HG03342 (cell line): ENCODE results near the gene NUDT4B.
"Not testable (repeated sequence)": the region's sequence is repeated elsewhere in the genome, so short reads cannot be mapped to it uniquely, and the experiment has no call there.

Experiments
- ATAC-seq: cut with Tn5 transposase; IDR thresholded peaks from one replicate; pipeline ENCODE4 v1.9.1; 2021; ENCODE audit warnings: mild to moderate bottlenecking, moderate library complexity; ENCODE audit not compliant: unreplicated experiment

Gene NUDT4B

DNA sequence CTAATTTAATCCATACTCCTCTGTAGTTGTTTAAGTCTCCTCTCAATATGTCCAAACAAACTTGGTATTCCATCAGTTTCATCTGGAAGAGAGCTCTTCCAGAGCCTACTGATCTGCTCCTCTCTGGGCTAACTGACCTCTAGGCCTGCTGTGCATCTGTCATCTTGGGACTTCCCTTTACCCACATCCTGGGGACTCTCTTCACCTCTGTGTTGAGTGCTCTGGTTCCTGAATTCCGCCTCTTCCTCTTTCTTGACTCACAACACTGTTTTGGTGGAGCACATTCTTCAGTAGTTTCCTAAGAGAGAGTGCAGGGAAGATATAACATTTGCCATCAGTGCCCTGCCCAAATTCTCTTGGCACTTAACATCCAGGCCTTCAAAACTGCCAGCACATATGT is 13.0 kb upstream of the NUDT4B start:
- ATAC-seq = not testable (repeated sequence)

DNA sequence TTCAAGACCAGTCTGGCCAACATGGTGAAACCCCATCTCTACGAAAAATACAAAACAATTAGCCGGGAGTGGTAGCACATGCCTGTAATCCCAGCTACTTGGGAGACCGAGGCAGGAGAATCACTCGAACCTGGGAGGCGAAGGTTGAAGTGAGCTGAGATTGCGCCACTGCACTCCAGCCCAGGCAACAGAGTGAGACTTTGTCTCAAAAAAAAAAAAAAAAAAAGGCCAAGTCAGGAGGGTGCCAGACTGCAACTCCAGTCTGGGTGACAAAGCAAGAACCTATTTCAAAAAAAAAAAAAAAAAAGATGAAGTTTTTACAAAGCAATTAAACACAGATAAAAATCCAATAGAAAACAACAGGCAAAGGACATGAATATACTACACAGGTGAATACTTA is 9.9 kb upstream of the NUDT4B start:
- ATAC-seq = not testable (repeated sequence)

DNA sequence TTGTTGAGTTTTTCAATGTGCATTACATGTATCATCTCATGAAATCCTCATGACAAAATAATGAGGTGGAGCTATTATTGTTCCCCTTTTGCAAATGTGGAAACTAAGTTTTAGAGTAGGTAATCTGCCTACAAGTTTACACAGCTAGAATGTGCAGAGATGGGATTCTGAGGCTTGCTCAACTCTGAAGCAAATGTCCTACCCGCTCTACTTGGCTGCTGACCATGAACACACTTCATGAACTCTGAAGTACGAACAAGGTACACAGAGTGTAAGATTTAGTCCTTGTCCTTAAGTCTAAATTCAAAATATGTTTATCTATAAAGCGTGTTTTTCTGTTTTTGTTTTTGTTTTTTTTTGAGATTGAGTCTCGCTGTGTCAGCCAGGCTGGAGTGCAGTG is 5.4 kb upstream of the NUDT4B start:
- not testable (repeated sequence) for ATAC-seq

DNA sequence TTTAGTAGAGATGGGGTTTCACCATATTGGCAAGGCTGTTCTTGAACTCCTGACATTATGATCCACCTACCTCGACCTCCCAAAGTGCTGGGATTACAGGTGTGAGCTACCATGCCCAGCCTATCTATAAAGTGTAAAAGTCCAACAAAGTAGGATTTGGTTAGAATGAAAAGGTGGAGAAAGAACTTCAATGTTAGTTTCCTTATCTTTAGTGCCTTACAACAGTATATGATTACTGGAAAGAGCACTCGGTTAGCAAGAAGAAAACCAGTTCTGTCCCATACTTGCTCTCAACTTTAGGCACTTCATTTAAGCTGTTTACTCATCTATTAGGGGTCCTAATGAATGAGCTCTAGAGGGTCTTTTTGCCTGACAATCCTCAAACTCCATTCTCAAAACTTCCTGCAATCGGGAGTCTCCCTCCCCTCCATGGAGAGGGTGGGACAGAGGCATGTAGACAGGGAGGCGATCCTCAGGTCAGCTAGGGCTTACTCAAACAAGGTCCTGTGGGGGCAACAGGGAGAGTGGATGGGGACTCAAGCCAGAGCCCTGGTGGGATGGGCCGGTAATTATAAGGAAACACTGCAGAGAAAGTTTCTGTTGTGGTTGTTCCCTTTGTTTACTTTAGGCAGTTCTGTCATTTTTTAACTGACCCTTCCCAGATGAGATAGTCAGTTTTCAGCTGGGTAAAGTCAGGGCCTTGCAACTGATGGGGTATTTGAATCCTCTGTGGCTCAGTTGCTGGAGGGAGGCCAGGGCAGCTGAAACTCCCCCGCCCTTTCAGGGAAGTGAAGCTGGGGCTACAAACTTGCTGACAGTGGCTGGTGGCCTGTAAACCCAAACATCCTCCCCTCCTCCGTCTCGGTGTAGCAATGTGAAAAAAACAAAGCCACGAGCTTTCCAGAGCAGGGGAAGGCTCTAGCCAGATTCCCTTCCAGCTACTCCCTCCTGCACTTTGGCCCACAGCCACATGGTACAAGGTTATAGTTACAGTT is 4.6 kb upstream of the NUDT4B start:
- not testable (repeated sequence) for ATAC-seq

DNA sequence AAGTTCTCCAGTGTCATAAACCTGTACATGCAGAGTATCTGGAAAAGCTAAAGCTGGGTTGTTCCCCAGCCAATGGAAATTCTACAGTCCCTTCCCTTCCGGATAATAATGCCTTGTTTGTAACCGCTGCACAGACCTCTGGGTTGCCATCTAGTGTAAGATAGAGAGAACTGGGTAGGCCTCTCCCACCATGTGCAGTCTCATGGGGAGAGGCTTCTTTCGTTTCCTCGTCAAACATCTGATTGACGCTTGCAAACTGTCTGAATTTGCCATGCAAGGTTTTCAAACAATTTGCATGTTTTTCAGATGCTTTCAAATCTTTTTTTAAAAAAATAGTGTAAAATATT is 734 bp downstream of the NUDT4B start:
- peak; percentile 91 for ATAC-seq

DNA sequence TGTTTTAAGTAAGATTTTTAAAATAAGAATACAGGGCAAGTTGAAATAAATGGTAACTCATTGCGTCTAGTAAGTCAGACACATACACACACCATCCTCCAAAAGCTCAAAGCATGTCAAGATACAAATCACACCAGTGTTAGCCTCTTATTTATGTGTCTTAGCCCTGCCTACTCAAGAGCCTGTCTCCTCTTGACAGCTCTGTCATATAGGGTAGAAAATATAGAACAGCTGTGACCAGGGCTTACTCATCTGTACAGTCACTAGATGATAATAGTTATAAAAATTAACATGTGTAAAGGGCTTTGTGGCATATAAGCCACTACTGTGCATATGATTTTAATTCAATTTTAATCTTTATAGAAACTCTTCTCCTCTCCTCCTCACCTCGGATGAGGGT is 7.7 kb downstream of the NUDT4B start:
- not testable (repeated sequence) for ATAC-seq

DNA sequence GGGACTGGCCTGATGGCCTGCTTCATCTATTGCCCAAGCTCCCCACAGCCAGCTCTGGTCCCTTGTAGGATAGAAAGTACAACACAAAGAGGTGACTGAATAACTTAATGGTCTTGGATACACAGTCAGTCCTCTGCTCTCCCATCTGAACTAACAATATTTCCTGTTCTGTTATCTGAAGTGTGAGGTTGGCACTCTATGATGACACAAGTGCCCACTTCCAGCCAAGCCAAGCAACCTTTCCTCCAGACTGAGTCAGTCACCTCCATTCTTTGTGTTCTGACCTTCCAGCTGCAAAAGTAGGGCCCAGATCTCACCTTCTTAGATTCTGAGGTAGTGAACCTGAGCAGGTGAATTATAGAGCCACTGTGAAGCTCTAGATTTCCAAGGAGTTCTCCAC is 8.9 kb downstream of the NUDT4B start:
- ATAC-seq = not testable (repeated sequence)

DNA sequence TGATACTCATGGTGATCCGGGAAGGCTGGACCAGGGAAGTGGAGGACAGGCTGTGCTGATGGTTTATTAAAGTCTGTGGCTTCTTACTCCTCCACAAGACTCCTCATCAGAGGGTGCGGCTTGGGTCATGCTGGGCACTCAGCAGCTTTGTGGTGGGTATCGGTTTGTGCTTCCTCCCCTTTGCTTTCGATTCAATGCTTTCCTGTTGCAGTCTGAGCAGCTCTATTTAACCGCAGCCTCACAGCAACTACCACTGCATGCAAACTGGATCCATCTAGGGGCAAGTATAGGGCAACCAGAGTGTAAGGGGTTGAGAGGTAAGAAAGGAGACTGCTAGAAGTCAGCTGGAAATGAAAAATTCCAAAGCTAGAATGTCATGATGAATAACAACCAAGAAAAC is 9.8 kb downstream of the NUDT4B start:
- peak; percentile 93 for ATAC-seq

DNA sequence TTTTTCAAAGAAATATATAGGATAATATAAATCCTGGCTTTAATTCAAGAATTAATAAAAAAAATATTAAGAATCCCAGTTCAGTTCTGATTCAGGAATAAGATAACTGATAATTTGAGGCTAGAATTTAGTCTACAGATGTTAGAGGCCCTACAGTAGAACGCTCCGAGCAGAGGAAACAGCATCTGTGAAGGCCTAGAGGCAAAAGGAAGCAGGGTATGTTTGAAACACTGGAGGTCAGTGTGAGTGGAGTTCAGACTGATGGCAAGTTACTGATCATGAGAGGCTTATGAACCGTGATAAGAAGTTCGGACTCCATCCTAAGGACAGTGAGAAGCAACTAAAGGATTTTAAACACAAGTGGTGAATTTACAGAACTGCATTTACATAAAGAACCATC is 10.4 kb downstream of the NUDT4B start:
- ATAC-seq = not testable (repeated sequence)

DNA sequence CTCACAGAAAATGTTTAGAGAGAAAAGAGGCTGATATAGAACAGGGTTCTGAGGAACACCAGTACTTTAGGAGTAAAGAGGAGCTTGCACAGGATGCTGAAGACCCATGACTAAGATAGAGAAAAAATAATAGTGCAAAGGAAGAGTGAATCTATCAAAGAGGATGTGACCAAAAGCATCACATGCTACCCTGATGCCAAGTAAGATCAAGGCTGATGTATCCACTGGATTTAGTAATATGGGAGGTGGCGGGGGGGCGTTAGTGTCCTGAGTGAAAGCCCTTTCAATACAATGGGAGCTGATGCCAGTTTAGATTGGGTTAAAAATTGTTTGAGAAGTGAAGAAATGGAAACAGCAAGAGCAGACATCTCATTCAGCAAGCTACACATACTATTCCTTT is 11.2 kb downstream of the NUDT4B start:
- ATAC-seq = not testable (repeated sequence)

DNA sequence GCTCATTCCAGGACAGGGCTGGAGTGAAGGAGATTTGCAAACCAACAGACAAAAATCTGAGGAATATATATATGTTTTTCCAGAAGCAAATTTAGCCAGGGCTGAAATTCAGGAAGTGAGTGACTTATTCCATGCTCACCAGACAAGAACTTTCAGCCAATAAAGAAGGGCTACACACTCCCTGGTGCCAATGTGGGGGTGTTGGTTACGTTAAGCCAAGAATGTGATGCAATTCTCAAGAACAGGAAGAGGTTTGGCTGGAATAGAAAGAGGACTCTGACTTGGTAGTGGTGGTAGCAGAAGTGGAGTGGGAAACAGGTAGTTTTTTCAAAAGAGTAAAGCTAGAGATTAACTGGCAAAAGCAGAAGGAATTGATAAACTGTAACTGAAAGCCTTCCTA is 11.6 kb downstream of the NUDT4B start:
- not testable (repeated sequence) for ATAC-seq

DNA sequence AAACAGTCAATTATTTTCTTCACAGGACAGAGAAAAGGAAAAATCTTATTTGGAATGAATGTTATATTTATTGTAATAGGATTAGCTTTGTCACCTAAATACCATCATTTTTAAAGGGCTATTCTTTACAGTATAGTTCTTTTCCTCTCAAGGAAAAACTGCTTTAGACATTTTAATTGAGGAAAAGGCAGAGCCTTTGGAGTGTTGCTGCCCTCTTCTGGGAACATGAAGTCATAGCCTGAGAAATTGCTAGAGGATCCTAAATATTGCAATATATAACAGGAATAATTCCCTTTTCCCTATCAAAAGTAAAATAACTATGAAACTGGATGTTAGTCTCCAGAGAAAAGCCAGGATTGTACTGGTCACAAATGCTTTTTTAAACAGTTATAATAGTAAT is 12.8 kb downstream of the NUDT4B start:
- ATAC-seq = not testable (repeated sequence)

DNA sequence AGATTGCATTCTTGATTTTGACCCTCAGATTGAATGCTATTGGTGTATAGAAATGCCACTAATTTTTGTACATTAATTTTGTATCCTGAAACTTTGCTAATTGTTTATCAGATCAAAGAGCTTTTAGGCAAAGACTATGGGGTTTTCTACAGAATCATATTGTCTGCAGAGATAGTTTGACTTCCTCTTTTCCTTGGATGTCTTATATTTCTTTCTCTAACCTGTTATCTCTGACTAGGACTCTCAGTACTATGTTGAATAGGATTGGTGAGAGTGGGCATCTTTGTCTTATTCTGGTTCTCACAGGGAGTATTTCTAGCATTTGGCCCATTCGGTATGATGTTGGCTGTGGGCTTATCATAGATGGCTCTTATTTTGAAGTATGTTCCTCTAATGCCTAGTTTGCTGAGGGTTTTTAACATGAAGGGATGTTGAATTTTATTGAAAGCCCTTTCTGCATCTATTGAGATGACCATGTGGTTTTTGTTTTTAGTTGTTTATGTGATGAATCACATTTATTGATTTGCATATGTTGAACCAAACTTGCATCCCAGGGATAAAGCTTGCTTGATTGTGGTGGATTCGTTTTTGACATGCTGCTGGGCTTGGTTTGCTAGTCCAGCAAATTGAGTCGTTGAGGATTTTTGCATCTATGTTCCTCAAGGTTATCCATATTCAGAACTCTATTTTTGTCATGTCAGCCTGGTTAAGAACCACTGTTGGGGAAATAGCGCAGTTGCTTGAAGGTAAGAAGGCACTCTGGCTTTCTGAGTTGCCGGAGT is 16.9 kb downstream of the NUDT4B start:
- ATAC-seq = not testable (repeated sequence)

DNA sequence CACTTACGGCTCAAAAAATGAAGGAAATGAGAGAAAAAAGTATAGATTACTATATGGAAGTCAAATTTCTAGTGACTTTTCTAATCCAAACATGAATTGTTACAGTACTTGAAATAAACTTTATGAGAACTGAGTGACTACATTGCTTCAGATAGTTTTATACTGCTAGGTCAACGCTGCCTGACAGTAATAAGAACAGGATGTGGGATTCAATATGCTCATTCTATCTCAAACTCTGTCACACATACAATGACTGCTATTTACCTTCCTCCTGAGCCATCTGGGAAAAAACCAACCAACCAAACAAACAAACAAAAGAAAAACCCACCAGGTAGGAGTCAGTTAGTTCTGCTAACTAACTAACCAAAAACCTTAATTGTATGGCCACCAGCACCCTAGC is 20.0 kb downstream of the NUDT4B start:
- ATAC-seq = not testable (repeated sequence)

DNA sequence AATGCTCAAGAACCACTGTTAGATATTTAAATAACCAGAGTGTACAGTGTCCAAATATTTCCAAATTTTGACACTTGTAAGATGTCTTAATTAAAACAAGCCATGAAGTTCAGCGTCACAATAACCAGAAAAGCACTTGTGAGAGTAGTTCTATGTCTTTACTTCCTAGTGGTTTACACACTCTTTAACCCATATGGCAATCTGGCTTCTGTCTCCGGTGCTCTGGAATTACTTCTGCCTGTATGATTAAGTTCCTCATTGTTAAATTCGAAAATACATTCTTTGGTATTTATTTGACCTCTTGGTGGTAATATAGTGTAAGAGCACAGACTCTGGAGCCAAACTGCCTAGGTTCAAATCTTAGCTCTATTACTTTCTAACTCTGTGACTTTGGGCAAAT is 20.9 kb downstream of the NUDT4B start:
- not testable (repeated sequence) for ATAC-seq

DNA sequence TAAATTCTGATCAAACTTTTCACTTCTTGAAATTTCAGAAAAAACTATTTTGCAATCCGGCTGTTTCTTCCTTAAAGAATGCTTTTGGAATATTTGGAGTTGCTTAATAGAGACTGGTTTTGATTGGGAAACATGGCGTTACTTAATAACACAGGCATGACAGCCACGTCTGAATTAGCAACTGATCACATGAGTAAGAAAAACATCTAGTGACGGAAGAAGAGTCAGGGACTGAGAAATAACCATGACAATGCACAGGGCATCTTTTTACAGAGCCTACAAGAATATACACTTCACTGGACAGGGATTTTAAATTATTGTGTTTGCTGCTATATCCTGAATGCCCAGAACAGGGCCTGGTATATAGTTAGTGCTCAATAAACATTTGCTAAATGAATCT is 25.1 kb downstream of the NUDT4B start:
- ATAC-seq = not testable (repeated sequence)

DNA sequence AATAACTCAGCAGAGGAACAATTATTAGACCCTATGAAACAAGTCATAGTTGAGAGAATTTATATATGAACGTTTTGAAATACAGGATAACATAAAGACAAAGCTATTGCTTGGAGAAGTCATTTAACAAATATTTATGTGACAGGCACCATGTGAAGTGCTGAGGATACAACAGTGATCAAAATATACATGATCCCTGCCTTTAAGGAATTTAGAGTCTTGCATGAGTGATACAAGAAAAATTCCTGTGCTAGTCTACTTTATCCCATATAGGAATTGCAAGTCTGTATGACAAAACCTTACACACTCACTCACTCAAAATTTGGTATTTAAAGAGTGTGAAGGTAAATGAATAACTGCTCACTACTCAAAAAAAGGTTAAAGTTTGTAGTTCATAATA is 25.5 kb downstream of the NUDT4B start:
- ATAC-seq = not testable (repeated sequence)

DNA sequence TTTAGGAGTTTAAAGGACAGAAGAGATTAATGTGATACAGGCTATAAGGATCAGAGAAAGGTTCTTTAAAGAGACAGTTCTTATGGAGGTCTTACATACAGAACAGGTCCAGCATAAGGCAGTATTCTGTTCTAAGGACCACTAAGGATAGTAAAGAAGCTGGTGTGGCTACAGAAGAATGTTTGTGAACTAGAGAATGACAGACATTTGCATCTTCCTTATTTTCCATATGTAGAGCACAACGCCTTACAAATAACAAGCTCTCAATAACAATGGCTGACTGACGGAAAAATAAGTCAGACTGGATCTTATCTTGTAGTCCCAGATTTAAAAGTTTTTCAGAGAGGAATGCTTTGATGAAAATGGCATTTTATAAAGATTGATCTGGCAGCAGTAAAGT is 26.7 kb downstream of the NUDT4B start:
- not testable (repeated sequence) for ATAC-seq

DNA sequence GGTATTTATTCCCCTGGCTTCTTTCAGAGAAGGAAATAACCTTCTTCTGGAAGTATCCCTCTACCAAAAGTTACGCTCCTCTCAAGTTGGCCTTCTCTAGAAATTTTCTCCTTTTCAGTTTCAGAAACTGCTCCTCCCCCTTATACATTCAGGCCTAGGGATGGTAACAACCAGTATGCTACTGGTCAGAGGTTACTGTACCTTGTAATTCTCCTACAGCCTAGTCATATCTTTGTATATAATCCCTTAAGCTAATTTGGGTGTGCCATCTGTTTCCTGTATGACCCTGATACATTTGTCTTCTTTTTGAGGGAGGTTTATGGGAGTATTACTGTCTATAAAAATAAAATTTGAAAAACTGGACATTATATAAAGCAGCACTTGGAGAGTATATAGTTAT is 29.1 kb downstream of the NUDT4B start:
- ATAC-seq = not testable (repeated sequence)

DNA sequence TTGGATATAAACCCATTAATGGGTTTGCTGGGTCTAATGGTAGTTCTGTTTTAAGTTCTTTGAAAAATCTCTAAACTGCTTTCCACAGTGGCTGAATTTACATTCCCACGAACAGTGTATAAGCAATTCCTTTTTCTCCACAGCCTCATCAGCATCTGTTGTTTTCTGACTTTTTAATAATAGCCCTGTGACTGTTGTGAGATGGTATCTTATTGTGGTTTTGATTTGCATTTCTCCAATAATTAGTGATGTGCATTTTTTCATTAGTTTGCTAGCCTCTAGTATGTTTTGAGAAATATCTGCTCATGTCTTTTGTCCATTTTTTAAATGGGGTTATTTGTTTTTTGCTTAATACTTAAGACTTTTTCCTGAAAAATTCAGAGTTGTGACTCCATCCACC is 31.8 kb downstream of the NUDT4B start:
- not testable (repeated sequence) for ATAC-seq

DNA sequence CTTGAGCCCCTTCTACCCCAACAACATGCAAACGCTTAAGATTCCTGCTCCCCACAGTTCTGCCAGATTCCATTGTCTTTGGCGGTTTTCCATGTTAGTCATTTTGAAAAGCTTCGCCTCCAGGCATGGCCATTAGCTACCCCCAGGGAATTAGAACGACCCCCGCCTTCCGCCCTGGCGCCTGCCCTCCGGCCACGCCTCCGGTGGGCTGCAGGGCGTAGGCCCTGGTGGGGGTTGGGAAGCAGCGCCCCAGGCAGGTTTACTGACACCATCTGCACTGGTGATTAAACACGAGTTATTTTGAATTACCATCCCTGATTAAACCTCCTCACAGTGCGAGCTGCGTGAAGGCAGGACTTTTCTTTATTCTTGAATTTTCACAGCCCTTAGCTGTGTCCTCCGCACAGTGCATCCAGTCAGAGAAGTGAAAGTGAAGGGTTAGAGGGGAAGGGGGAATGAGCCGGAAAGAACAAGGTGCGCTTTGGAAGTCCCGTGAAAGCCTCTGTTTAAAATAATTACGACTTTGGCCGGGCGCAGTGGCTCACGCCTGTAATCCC is 43.0 kb downstream of the NUDT4B start:
- ATAC-seq = not testable (repeated sequence)
